CD4-positive, alpha-beta T cell treated with Interleukin-12 subunit alpha and Interleukin-12 subunit beta, for 1 hour (primary cell): ENCODE data around the gene ANKDD1B.

Experiments used
- DNase-seq: peaks from one replicate; pipeline ENCODE4 v3.0.0-alpha.2; 2020

ANKDD1B gene

DNA sequence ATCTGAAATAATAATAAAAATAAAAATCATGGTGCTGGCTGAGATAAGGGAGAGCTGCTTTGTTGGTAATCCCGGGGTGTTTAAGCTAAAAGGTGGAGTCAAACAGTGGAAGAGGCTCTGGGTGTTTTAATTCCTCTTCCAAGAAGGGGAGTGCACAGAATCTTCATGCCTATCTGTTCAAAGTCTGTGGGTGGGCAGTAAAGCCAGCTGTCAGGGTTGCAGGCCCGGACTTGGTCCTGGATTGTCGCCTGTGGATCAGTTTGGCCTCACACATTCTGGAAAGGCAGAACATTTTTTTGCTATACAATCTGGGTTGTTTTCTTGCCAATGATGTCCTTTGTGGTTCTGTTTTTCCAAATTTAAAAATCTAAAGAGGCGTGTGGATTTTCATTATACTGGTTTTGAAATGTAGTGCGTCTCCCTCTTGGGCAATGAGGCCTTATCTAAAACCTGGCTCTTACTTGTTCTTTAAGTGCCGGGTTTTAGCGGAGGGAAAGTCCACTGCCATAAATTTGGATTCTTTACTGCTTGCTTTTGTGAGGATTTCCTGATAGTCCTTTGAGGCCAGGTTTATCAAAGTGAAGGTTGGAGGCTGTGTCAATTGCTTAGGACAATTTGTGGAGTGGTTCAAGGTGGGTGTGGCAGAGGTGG is 5.8 kb downstream of the ANKDD1B start:
- no peak for DNase-seq

GRCh38 chr5:75617736-75618352 is 6.6 kb downstream of the ANKDD1B start:
- DNase-seq = no peak

DNA sequence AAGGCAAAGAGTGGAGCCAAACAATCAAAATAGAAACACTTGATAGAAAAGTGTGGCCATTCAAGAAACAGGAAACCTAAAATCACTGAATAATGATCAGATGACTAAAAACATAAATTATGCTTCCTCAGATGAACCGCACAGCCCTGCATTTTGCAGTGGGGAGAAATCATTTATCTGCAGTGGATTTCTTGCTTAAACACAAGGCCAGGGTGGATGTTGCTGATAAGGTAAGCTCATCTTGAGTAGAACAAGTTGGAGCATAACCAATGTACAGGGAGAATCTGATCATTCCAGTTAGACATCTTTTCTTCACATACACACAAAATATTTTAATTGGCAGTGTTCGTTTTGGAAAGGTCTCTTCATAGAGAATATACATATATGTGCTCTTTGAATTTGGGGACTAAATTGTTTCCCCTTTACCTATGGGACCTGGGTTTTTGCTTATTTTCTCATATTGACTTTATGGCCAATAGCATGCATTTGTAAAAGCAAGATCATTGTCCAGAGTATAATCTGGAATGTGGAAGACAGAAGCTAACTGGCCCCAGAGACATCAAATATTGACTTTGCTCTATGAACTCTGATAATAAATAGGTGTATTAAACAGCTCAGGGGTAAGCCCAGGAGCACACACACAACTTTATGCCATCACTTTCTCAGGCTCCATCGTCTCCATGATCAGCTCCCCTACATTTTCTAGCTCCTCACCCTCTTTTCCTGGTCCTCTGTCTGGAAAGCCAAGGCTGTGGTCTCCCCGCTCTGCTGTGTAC is 9.1 kb downstream of the ANKDD1B start:
- DNase-seq = no peak

GRCh38 chr5:75622564-75622963 is 11.3 kb downstream of the ANKDD1B start:
- no peak for DNase-seq

GRCh38 chr5:75623846-75624245 is 12.6 kb downstream of the ANKDD1B start:
- DNase-seq = no peak

GRCh38 chr5:75626959-75627358 is 15.7 kb downstream of the ANKDD1B start:
- no peak for DNase-seq

- DNase-seq = no peak
Observed at GRCh38 chr5:75627801-75628200, 16.5 kb downstream of the ANKDD1B start.

GRCh38 chr5:75630875-75631274 is 19.6 kb downstream of the ANKDD1B start:
- no peak for DNase-seq

DNA sequence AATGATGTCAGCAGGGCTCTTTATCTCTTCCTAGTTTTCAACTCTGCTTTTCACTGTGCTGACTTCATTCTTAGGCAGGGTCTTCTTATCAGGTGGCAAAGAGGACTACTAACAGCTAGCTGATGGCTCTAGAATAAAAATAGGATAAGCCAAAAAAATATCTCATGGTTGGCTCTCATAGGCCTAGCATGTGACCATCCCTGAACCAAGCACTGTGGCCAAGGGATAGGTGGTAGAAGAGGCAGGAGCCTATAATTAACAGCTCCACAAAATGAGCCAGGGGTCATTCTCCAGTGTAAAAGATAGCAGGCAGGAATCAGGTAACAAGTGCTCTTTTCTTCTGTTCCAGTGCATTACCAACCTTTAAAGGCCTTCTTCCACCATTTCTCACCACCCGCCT is 21.1 kb downstream of the ANKDD1B start:
- DNase-seq = no peak

DNA sequence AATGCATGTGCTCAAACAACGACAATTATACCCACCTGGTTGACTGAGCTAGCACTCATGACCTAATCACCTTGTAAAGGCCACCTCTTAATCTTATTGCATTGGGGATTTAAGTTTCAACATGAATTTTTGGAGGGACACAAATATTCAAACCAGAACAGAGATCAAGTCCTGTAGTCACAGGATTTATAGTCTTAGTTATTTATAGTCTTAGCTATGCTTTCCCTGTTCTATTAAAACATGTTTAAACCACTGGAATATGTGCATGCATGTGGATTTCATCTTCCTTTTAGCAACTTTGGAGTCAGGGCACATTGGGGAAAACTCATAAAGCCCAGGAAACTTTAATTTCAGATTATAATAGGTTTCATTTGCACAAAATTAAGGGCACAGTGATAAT is 26.7 kb downstream of the ANKDD1B start:
- no peak for DNase-seq

DNA sequence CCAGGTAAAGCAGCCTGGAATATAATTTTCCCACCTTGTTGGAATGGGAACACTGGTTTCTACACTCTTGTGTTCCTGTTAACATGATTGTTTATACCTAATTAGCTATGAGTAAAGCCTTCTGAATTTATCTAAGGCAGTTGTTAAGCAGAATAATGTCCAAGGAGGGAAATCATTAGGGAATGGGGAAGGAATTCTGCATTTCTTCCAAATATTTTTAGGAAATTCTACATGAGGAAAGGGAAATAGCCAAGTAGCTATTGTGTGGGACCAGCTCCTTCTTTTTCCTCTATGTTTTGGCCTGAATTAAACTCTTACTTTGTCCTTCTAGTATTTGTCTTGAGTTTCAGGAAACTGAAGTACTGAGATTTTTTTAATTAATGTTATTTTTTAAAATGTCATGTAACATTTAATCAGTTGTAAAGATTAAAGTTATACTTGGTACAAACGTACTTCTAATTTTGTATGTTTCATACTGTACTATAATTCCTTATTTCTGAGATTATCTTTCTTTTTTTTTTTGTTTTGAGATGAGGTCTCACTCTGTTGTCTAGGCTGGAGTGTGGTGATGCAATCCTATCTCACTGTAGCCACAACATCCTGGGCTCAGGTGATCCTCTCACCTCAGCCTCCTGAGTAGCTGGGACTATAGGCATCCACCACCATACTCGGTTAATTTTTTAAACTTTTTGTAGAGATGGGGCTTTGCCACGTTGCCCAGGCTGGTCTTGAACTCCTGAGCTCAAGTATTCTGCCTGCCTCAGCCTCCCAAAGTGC is 28.5 kb downstream of the ANKDD1B start:
- DNase-seq = no peak

DNA sequence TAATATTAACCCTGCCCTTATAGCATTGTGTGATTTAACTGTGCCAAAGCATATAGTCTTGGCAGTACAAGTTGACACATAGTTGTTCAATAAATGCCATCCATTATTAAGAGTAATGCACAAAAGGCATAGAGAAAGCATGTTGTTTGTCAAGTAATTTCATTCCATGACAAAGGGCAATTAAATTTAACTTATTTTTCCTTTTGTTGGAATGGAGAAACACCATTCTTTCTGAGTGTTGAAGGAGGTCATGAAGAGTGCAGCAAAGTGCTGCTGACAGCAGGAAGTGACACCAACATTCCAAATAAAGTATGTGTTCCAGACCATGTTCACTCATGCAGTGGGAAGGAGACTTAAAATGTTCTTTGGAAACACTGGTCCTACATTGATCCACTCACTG is 29.1 kb downstream of the ANKDD1B start:
- no peak for DNase-seq

DNA sequence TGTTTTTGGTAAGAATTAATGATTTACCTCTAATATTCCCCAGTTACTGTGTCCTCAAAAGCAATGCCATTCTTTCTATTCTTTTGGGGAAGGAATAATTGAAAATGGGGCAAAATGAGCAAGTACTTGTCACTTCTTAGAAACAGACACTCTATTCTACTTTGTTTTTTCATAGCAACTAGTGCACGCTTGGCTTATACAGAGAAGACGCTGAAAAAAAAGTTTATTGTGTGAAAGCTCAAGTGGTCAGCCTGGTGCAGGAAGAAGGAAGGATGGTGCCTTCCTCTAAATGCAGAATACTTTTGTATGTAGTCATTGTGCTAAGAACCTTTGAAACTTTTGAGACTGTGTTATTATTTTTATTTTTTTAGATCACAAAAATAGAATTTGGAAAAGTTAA is 29.6 kb downstream of the ANKDD1B start:
- no peak for DNase-seq

GRCh38 chr5:75648712-75649111 is 37.5 kb downstream of the ANKDD1B start:
- DNase-seq = no peak

GRCh38 chr5:75651575-75652238 is 40.5 kb downstream of the ANKDD1B start:
- no peak for DNase-seq

GRCh38 chr5:75653521-75653920 is 42.3 kb downstream of the ANKDD1B start:
- DNase-seq = no peak

DNA sequence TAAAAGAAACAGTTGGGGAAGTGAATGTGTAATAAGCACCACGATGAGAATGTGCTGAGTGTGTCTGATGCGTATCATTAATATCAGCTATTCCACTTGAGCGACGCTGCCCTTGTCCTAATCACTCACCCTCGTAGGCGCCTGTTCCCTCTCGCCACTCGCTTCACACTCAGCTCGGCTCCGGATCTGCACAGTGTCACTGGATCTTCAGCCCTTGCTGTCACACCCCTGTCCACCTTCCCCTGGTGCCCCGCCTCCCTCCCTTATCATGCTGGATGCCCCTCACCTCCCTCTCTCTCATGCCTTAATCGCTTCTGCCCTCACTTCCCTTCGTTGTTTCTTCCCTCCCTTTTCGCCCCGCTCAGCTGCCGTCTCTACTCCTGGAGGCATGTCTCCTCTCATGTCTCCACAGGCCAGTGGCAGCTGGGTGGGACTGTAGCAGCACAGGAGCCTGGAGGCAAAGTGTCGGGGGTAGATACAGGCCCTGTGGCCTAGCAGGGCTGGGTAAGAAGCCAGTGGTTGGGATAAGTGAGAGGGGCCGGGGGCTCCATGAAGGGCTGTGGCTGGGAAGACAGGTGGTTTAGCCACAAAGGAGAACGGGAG is 43.5 kb downstream of the ANKDD1B start:
- no peak for DNase-seq

GRCh38 chr5:75656311-75657003 is 45.2 kb downstream of the ANKDD1B start:
- DNase-seq = no peak

DNA sequence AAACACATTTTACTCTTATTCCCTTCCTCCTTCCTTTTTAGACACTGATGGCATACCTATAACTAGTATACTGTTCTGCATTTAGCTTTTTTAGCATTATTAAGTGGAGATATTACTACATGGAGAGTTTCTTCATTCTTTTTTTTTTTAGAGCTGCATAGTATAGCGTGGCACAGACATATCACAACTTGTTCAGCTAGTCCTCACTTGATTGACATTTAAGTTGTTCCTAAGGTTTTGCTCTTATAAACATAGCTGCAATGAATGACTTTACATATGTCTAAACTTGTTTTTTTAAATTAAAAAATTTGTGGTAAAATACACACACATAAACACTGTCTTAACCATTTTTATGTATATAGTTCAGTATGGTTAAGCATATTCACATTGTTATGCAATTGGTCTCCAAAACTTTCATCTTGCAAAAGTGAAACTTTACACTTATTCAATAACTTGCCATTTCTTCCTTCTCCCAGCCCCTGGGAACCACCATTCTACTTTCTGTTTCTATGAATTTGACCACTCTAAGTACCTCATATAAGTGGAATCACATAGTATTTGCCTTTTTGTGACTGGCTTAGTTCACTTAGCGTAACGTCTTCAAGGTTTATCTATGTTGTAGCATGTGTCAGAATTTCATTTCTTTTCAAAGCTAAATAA is 48.7 kb downstream of the ANKDD1B start:
- no peak for DNase-seq

DNA sequence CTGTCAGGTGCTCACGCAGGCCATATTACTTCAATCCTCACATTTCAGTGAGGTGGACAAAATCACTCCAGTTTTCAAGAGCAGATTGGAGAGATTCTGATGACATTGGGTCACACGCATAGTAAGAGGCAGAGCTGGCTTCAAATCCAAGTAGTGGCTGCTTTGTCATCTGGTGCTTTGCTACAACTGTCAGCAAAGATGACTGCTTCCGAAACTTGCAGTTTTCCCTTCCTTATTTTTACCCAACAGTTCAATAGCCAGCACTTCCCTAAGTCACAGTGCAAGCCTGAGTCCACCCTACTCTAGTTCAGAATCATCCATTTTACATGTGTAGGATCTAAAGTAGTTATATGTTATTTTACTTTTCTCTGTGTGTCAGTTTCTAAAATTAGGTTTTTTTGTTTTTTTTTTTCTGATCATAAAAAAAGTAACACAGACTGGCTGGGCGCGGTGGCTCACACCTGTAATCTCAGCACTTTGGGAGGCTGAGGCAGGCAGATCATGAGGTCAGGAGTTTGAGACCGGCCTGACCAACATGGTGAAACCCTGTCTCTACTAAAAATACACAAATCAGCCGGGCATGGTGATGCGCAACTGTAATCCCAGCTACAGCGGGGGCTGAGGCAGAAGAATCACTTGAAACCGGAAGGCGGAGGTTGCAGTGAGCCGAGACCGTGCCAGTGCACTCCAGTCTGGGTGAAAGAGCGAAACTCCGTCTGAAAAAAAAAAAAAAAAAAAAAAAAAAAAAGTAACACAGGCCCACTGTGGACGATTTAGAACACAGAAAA is 49.6 kb downstream of the ANKDD1B start:
- DNase-seq = no peak
